SK-N-SH (cell line): ENCODE results near the gene DPYSL4. TPM values are rescaled to one million over a fixed set of nuclear protein-coding genes. Genes with fewer than 3 reads are reported as not detected.

Experiments used
- CTCF ChIA-PET: fragments of 300-600, 350-600 bp; formaldehyde crosslinking; extraction: SDS; loops from one replicate; lab custom pipeline; 2021; lab: Yijun Ruan, JAX
- POLR2A ChIA-PET: fragments of 350-600 bp; sonication (Branson Sonifier 250); formaldehyde crosslinking; extraction: SDS; loops from one replicate; lab custom pipeline; 2020; ENCODE audit warnings: antibody characterized with exemption, inconsistent platforms; lab: Yijun Ruan, JAX
- DNase-seq: peaks from one replicate; pipeline ENCODE4 v3.0.0; 2012
- H2AFZ ChIP-seq: fragments of 200-600 bp; sonication (generic); 2 replicates; pipeline ENCODE4 v1.8.1; 2016; ENCODE audit warnings: antibody characterized with exemption, mild to moderate bottlenecking, low read depth
- H3F3A ChIP-seq: fragments of 200-600 bp; sonication (generic); replicated peaks from 2 replicates; pipeline ENCODE3; 2016; ENCODE audit warnings: antibody characterized with exemption, mild to moderate bottlenecking; ENCODE audit not compliant: insufficient read depth
- H3K27ac ChIP-seq, 2 experiments: fragments of 200-500 bp in 1 of 2; fragments of 200-600 bp in 1 of 2; sonication (Bioruptor generic) in 1 of 2; sonication (generic), shearing (Covaris generic) in 1 of 2; 2 replicates each; pipeline versions ENCODE4 v1.5.1 to v1.6.1; 2014 to 2016; ENCODE audit warnings: low read depth in 2 of 2, inconsistent platforms in 1 of 2, low read length in 1 of 2, mild to moderate bottlenecking in 1 of 2, mixed read lengths in 1 of 2
- H3K27me3 ChIP-seq: fragments of 200-600 bp; sonication (generic), shearing (Covaris generic); 2 replicates; pipeline ENCODE4 v1.6.1; 2016; ENCODE audit warnings: mixed run types; ENCODE audit not compliant: insufficient read depth
- H3K36me3 ChIP-seq, 2 experiments: fragments of 200-500 bp in 1 of 2; fragments of 200-600 bp in 1 of 2; sonication (Bioruptor generic) in 1 of 2; sonication (generic) in 1 of 2; replicated peaks in 1 of 2; 2 replicates each; pipeline versions ENCODE3 to v1.5.1; 2014 to 2016; ENCODE audit warnings: low read length in 1 of 2, mild to moderate bottlenecking in 1 of 2; ENCODE audit not compliant: insufficient read depth in 2 of 2, control insufficient read depth in 1 of 2
- H3K4me1 ChIP-seq, 2 experiments: fragments of 200-500 bp in 1 of 2; fragments of 200-600 bp in 1 of 2; sonication (Bioruptor generic) in 1 of 2; sonication (generic), shearing (Covaris generic) in 1 of 2; 2 replicates each; pipeline versions ENCODE4 v1.5.1 to v1.6.1; 2014 to 2016; ENCODE audit warnings: low read depth in 1 of 2, low read length in 1 of 2, mixed run types in 1 of 2; ENCODE audit not compliant: insufficient read depth in 2 of 2, control insufficient read depth in 1 of 2
- H3K4me2 ChIP-seq: fragments of 200-600 bp; sonication (generic), shearing (Covaris generic); 2 replicates; pipeline ENCODE4 v1.6.1; 2017; ENCODE audit warnings: mixed run types
- H3K4me3 ChIP-seq, 2 experiments: fragments of 200-500 bp in 1 of 2; fragments of 200-600 bp in 1 of 2; sonication (Bioruptor generic) in 1 of 2; sonication (generic), shearing (Covaris generic) in 1 of 2; 2 replicates each; pipeline versions ENCODE4 v1.5.1 to v1.8.1; 2014 to 2016; ENCODE audit warnings: low read depth in 2 of 2, inconsistent platforms in 1 of 2, low read length in 1 of 2, mild to moderate bottlenecking in 1 of 2, mixed read lengths in 1 of 2, moderate library complexity in 1 of 2
- H3K79me2 ChIP-seq: fragments of 200-600 bp; sonication (generic); 2 replicates; pipeline ENCODE4 v1.8.1; 2017; ENCODE audit warnings: mild to moderate bottlenecking; ENCODE audit not compliant: insufficient read depth
- H3K9ac ChIP-seq: fragments of 200-600 bp; sonication (generic); 2 replicates; pipeline ENCODE4 v1.6.1; 2017; ENCODE audit warnings: mixed run types
- H3K9me2 ChIP-seq: fragments of 200-600 bp; sonication (generic); 2 replicates; pipeline ENCODE4 v1.6.1; 2017; ENCODE audit warnings: mixed run types
- H3K9me3 ChIP-seq: fragments of 200-600 bp; sonication (generic); 2 replicates; pipeline ENCODE4 v1.6.1; 2017; ENCODE audit warnings: mixed run types, mild to moderate bottlenecking, moderate library complexity
- H4K20me1 ChIP-seq: fragments of 200-600 bp; sonication (generic); 2 replicates; pipeline ENCODE4 v1.6.1; 2017; ENCODE audit warnings: mild to moderate bottlenecking, mixed run types; ENCODE audit not compliant: insufficient read depth
- CHD2 ChIP-seq: fragments of 150-350 bp; IDR thresholded peaks from 2 replicates; pipeline ENCODE4 v1.6.1; 2018; ENCODE audit warnings: low read length; ENCODE audit not compliant: partially characterized antibody
- EP300 ChIP-seq, 2 experiments: IDR thresholded peaks; 2 replicates each; pipeline versions ENCODE4 v1.4.0 to v1.6.1; 2012; ENCODE audit warnings: borderline replicate concordance in 1 of 2, low read depth in 1 of 2, low read length in 1 of 2
- GATA2 ChIP-seq: sonication (generic); formaldehyde crosslinking; IDR thresholded peaks from 2 replicates; pipeline ENCODE4 v1.5.0; 2020; ENCODE audit warnings: mild to moderate bottlenecking, missing genetic modification reagents
- MEF2A ChIP-seq: IDR thresholded peaks from 2 replicates; pipeline ENCODE4 v1.4.0; 2012; ENCODE audit warnings: low read depth, borderline replicate concordance
- NFIC ChIP-seq: IDR thresholded peaks from 2 replicates; pipeline ENCODE4 v1.4.0; 2012; ENCODE audit warnings: borderline replicate concordance
- PBX3 ChIP-seq: IDR thresholded peaks from 2 replicates; pipeline ENCODE4; 2012
- POLR2AphosphoS5 ChIP-seq: IDR thresholded peaks from 2 replicates; pipeline ENCODE4 v1.6.1; 2012; ENCODE audit warnings: low read depth, low read length
- RAD21 ChIP-seq: IDR thresholded peaks from 2 replicates; pipeline ENCODE4 v1.6.1; 2012; ENCODE audit warnings: mild to moderate bottlenecking, low read length
- RCOR1 ChIP-seq: fragments of 150-350 bp; IDR thresholded peaks from 2 replicates; pipeline ENCODE4 v1.6.1; 2017; ENCODE audit warnings: antibody characterized with exemption, low read length
- RFX5 ChIP-seq: IDR thresholded peaks from 2 replicates; pipeline ENCODE4 v1.6.1; 2012; ENCODE audit warnings: mild to moderate bottlenecking, improper control_type of control experiment, low read length
- RXRA ChIP-seq: IDR thresholded peaks from 2 replicates; pipeline ENCODE4 v1.4.0; 2012; ENCODE audit warnings: low read depth, mild to moderate bottlenecking, borderline replicate concordance
- SMC3 ChIP-seq: IDR thresholded peaks from 2 replicates; pipeline ENCODE4 v1.6.1; 2012; ENCODE audit warnings: low read depth, low read length, improper control_type of control experiment
- TAF1 ChIP-seq: IDR thresholded peaks from 2 replicates; pipeline ENCODE4 v1.6.1; 2012; ENCODE audit warnings: low read depth, mild to moderate bottlenecking, low read length, moderate library complexity, borderline replicate concordance
- TCF12 ChIP-seq: IDR thresholded peaks from 2 replicates; pipeline ENCODE4 v1.4.0; 2012
- TEAD4 ChIP-seq: IDR thresholded peaks from 2 replicates; pipeline ENCODE4 v1.4.0; 2012; ENCODE audit warnings: mild to moderate bottlenecking, borderline replicate concordance; ENCODE audit not compliant: insufficient read depth
- YY1 ChIP-seq: IDR thresholded peaks from 2 replicates; pipeline ENCODE4 v1.4.0; 2012; ENCODE audit warnings: low read depth, mild to moderate bottlenecking
- WGBS: methylation state at CpG from one replicate; pipeline ENCODE4 v1.1.6; 2017; ENCODE audit warnings: low lambda C conversion rate; 5-methylcytosine and 5-hydroxymethylcytosine counted together
- polyA plus RNA-seq, 3 experiments: library from polyadenylated mRNA; depleted of rRNA; stranded (reverse); fragments of >200 nt; gene quantifications; 2 replicates each; pipeline ENCODE4 v1.2.3, GENCODE V29; 2012
- TF ChIP-seq, protein P1 (sequence below): fragments of 150-350 bp; IDR thresholded peaks from 2 replicates; pipeline ENCODE4 v1.6.1; 2017; ENCODE audit warnings: antibody characterized with exemption, low read length, low read depth, borderline replicate concordance

DPYSL4 gene
- polyA plus RNA-seq, 1 of the 3 experiments (the other 2 are of a cell fraction) = 21.8 TPM

GRCh38 chr10:132203256-132204077 lies 16.7 kb downstream of the DPYSL4 start:
- no peak overlapping the region for H3K9ac ChIP-seq
- no peaks in the 10 kb centered on the region for H3K9me2 ChIP-seq
- H4K20me1 ChIP-seq = no peaks in the 10 kb centered on the region
- POLR2A ChIA-PET = no interaction called here
- H3K4me2 ChIP-seq = no peak overlapping the region
- H3K79me2 ChIP-seq = no peaks in the 10 kb centered on the region
- peaks cover 0 to 20% of the 10 kb centered on the region in 2 experiments for H3K36me3 ChIP-seq
- WGBS = 90% methylated on average over 16 of the region's 34 CpGs
- no peaks in the 10 kb centered on the region for H3K27me3 ChIP-seq
- DNase-seq = no peak
- no peak overlapping the region; a peak in 1 of 4 replicates for H3K27ac ChIP-seq
- H3K4me3 ChIP-seq = no peak overlapping the region
- H3K9me3 ChIP-seq = no peaks in the 10 kb centered on the region
- CTCF ChIA-PET = interaction anchor here (0.7 to 1.3 kb wide), 2 partner anchors 20 to 157 kb away, joined by 3 read pairs; no protein-coding TSS in a partner anchor
- TF ChIP-seq TEAD4 = no peak
- TF ChIP-seq PBX3 = no peak
- no peak for TF ChIP-seq MEF2A
- no peak for TF ChIP-seq CHD2
- TF ChIP-seq RXRA = no peak
- no peak for TF ChIP-seq EP300 (IDR thresholded peaks at IDR 0.05; ENCODE audit: borderline replicate concordance in 1 of 2, low read depth in 1 of 2, low read length in 1 of 2)
- TF ChIP-seq GATA2 = no peak
- TF ChIP-seq YY1 = no peak
- no peak for TF ChIP-seq TCF12
- TF ChIP-seq SMC3 = no peak
- TF ChIP-seq RAD21 = no peak
- TF ChIP-seq, protein P1, sequence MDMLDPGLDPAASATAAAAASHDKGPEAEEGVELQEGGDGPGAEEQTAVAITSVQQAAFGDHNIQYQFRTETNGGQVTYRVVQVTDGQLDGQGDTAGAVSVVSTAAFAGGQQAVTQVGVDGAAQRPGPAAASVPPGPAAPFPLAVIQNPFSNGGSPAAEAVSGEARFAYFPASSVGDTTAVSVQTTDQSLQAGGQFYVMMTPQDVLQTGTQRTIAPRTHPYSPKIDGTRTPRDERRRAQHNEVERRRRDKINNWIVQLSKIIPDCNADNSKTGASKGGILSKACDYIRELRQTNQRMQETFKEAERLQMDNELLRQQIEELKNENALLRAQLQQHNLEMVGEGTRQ = no peak
- no peak for TF ChIP-seq NFIC
- no peak for TF ChIP-seq POLR2AphosphoS5
- TF ChIP-seq RCOR1 = no peak
- TF ChIP-seq RFX5 = no peak
- TF ChIP-seq TAF1 = no peak
- no peaks in the 10 kb centered on the region for H3F3A ChIP-seq
- H2AFZ ChIP-seq = no peak overlapping the region
- H3K4me1 ChIP-seq = no peaks in the 10 kb centered on the region; a peak in 1 of 4 replicates
